Myometrial cell (primary cell): ENCODE measurements around the gene DTX4. TPM values are rescaled to one million over a fixed set of nuclear protein-coding genes. Genes with fewer than 3 reads are reported as not detected.

Experiments used
- total RNA-seq: library from RNA; depleted of rRNA; stranded (reverse); fragments of >200 nt; gene quantifications from 2 replicates; pipeline ENCODE4 v1.2.3, GENCODE V29; 2015

DTX4 gene
- total RNA-seq: 0.58 and 0.71 TPM in 2 replicates

DNA sequence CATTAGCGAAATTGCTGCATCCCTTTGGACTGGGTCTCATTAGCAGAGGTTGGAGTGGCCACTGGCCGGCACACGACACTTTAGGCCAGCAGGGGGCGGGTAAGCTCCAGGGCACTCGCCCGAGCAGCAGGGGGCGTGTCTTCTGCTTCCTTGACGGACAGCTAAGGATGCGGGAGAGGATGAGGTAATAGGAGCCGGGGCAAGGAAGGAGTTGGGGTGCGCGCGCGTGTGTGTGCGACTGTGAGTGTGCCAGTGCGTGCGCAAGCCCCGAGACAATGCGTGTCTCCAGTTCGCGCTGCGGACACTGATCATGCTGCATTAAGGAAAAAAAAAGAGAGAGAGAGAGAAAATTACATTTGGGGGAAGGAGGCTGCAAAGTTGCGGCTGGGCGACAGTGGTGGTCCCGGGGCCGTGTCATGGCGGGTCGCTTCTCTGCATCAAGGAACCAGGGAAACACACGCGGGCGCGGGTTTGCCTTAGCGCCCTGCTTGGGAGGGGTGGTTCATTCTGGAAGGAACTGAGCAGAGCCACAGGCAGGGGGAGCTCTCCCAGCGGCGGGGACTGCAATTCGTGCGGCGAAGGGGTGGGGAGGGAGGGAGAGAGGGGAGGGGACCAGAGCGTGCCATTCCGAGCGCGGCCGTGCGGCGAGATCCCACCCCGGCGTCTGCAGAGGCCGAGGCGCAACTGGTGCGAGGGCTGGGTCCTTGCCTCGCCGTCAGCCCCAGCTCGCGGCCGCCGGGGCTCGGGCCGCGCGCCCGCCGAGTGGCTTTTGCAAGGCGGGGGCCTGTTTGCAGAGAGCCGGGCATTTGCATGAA, at the start of gene DTX4:
DTX4 (plus strand) TSS at position 625 of the 815 bp plus-strand sequence. CDS start 464 bp downstream, outside the sequence.

GRCh38 chr11:59142530-59143507, 29.1 kb upstream of the DTX4 start, which contains the start of gene FAM111A:
TSS of gene FAM111A (plus strand) at chr11:59142856. CDS start at chr11:59148873, 6,017 bp downstream.

GRCh38 chr11:59212744-59213631, 41.1 kb downstream of the DTX4 start, which contains the start of gene MPEG1:
TSS of gene MPEG1 (minus strand) at chr11:59212927. CDS start at chr11:59212865, 62 bp downstream.

Other genes with a start within 250 kb of the DTX4 start
- 1.2 TPM in 1 of 2 replicates, not detected in the other for gene GLYATL1, start 232.6 kb upstream of the DTX4 start, total RNA-seq
- gene GLYATL1B, start 85.8 kb upstream of the DTX4 start, total RNA-seq: not detected in 2 replicates
- gene FAM111B, start 64.9 kb upstream of the DTX4 start, total RNA-seq: 3.2 and 5.7 TPM in 2 replicates
- 23.6 and 28.9 TPM in 2 replicates for gene FAM111A, start 29.3 kb upstream of the DTX4 start, total RNA-seq
- not detected in 2 replicates for gene MPEG1, start 40.8 kb downstream of the DTX4 start, total RNA-seq
- not detected in 2 replicates for gene OR5AN1, start 186.8 kb downstream of the DTX4 start, total RNA-seq